Measurements from ENCODE around the gene RAB11FIP3.

The RAB11FIP3 gene

DNA sequence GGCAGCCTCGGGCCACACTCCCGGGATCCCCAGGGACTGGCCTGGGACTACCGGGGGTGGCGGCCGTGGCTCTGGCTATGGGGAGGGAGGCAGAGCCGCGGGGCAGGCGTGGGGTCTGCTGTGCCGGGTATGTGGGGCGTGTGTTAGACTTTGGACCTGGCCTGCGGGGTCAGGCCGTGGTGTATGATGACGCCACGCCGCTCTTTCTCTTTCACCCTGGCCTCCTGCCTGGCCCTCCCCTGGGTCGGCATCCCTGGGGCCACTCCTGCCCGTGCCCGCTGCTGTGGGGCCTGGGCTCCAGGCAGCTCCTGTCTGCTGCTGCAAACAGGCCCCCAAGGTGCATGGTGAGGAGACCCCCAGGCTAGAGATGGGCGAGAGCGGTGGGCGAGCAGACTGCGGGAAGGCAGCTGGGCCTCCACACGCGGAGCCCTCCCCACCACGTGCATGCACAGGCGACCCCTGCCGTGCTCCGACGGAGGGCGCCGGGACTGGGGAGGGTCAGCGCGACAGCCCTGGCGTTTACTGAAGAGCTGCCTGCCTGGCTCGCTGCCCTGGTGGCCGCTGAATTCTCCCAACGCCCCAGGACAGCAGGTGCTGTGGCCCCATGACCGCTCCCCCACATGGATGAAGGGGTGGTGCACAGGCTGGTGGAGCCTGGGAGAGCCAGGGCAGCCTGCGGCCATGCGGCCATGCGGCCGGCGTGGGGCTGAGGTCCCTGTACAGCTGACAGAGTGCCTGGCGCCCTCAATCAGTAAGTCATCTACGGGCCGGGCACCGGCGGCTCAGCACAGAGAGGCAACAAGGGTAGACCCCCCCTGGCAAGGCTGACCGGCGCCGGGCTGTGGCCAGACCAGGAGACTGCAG is 118.1 kb downstream of the RAB11FIP3 start:
- ChIA-PET POLR2A (ENCODE audit: low non-redundant PET) (no interaction called here), CTCF (interaction anchor here (0.6 kb wide), 1 partner anchor 189 kb away, joined by 3 read pairs; no protein-coding TSS in a partner anchor)
- no peak for DNase-seq (ENCODE audit: low spot score)
- TF ChIP-seq, protein P1, sequence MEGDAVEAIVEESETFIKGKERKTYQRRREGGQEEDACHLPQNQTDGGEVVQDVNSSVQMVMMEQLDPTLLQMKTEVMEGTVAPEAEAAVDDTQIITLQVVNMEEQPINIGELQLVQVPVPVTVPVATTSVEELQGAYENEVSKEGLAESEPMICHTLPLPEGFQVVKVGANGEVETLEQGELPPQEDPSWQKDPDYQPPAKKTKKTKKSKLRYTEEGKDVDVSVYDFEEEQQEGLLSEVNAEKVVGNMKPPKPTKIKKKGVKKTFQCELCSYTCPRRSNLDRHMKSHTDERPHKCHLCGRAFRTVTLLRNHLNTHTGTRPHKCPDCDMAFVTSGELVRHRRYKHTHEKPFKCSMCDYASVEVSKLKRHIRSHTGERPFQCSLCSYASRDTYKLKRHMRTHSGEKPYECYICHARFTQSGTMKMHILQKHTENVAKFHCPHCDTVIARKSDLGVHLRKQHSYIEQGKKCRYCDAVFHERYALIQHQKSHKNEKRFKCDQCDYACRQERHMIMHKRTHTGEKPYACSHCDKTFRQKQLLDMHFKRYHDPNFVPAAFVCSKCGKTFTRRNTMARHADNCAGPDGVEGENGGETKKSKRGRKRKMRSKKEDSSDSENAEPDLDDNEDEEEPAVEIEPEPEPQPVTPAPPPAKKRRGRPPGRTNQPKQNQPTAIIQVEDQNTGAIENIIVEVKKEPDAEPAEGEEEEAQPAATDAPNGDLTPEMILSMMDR (conservative IDR thresholded peaks at IDR 0.05; ENCODE audit: low read depth): no peak
- peak overlapping the region; percentile 32; the same call in 1 of the 2 replicates for H3K27ac ChIP-seq

DNA sequence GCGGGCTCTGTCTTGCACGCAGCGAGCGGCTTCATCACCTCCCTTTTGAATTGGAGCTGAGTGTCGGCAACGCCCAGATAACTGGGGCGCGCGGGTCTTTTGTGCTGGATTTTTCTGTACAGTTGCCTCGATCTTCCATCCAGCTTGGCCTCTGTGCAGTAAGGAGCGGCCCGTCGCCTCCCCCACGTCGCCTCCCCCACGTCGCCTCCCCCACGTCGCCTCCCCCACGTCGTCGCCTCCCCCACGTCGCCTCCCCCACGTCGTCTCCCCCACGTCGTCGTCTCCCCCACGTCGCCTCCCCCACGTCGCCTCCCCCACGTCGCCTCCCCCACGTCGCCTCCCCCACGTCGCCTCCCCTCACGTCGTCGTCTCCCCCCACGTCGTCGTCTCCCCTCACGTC is 119.1 kb downstream of the RAB11FIP3 start:
- CTCF ChIA-PET: interaction anchor here (0.6 to 0.9 kb wide), 2 partner anchors 33 to 327 kb away, joined by 3 to 6 read pairs; no protein-coding TSS in a partner anchor
- POLR2A ChIA-PET (ENCODE audit: low non-redundant PET): no interaction called here
- peak overlapping the region; percentile 32; the same call in 1 of the 2 replicates for H3K27ac ChIP-seq
- no peak for DNase-seq (ENCODE audit: low spot score)
- TF ChIP-seq, protein P1 (conservative IDR thresholded peaks at IDR 0.05; ENCODE audit: low read depth): no peak

DNA sequence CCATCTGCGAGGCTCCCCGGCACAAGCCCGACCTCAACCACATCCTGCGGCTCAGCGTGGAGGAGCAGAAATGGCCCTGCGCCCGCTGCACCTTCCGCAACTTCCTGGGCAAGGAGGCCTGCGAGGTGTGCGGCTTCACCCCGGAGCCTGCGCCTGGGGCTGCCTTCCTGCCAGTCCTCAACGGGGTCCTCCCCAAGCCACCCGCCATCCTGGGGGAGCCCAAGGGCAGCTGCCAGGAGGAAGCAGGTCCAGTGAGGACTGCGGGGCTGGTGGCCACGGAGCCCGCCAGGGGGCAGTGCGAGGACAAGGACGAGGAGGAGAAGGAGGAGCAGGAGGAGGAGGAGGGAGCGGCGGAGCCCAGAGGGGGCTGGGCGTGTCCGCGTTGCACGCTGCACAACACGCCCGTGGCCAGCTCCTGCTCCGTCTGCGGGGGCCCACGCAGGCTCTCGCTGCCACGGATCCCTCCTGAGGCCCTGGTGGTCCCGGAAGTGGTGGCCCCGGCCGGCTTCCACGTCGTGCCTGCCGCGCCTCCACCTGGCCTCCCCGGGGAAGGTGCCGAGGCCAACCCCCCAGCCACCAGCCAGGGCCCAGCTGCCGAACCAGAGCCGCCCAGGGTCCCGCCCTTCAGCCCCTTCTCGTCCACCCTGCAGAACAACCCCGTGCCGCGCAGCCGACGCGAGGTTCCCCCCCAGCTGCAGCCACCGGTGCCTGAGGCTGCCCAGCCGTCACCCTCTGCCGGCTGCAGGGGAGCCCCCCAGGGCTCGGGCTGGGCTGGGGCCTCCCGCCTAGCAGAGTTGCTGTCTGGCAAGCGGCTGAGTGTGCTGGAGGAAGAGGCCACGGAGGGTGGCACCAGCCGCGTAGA is 121.7 kb downstream of the RAB11FIP3 start:
- TF ChIP-seq, protein P1 (conservative IDR thresholded peaks at IDR 0.05; ENCODE audit: low read depth): peak; percentile 63
- ChIA-PET CTCF (interaction anchor here (0.6 kb wide), 2 partner anchors 10 to 84 kb away, joined by 3 to 5 read pairs; partner anchors contain the start of gene WFIKKN1), POLR2A (ENCODE audit: low non-redundant PET) (no interaction called here)
- no peak for DNase-seq (ENCODE audit: low spot score)
- peak overlapping the region; percentile 44 for H3K27ac ChIP-seq

DNA sequence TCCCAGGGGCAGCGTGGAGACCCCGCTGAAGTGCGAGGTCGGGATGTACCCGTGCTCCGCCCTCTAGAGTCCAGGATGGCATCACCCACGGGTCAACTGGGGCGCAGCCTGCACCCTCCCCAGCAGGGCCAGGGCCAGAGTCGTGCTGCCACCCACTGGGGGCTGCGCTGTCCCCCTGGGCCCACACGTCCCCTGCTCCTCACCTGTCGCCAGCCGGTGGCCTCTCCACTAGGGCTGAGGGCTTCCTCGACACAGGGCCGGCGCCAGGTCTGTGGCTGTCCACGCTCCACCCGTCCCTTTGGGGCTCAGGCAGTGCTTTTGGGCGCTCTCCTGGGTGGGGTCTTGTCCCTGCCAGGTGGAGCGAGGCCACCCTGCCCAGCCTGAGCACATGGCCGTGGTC is 123.1 kb downstream of the RAB11FIP3 start:
- DNase-seq (ENCODE audit: low spot score): no peak
- POLR2A ChIA-PET (ENCODE audit: low non-redundant PET): no interaction called here
- CTCF ChIA-PET: no interaction called here
- TF ChIP-seq, protein P1 (conservative IDR thresholded peaks at IDR 0.05; ENCODE audit: low read depth): no peak
- H3K27ac ChIP-seq: no peak overlapping the region

DNA sequence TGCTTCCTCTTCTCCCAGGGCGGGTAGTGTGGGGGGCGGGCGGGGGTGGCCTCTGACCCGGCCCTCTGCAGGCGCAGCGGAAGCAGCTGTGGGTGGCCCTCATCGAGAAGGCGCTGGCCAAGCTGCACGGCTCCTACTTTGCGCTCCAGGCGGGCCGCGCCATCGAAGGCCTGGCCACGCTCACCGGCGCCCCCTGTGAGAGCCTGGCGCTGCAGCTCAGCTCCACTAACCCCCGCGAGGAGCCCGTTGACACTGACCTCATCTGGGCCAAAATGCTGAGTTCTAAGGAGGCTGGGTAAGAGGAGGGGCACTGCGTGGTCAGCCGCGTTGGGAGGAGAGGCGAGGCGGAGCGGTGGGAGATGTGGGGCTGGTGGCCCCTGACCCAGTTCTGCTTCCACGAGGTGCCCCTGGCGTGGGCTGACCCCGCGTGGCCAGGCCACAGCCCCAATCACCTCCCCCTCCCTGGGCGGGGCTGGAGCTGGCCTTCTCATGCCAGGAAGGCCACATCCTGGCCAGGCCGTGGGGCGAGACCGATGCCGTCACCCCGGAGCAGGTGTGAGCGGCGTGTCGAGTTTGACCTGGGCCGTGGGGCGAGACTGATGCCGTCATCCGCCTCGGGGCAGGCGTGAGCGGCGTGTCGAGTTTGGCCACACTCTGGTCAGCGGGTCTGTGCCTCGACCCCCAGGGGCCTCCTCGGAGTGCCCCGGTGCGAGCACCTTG is 124.3 kb downstream of the RAB11FIP3 start:
- H3K27ac ChIP-seq: no peak overlapping the region
- no peak for DNase-seq (ENCODE audit: low spot score)
- ChIA-PET CTCF (interaction anchor here (0.5 to 0.6 kb wide), 2 partner anchors 166 to 199 kb away, joined by 3 to 4 read pairs; no protein-coding TSS in a partner anchor), POLR2A (ENCODE audit: low non-redundant PET) (no interaction called here)
- TF ChIP-seq, protein P1 (conservative IDR thresholded peaks at IDR 0.05; ENCODE audit: low read depth): no peak; the same call in 1 of the 2 replicates

DNA sequence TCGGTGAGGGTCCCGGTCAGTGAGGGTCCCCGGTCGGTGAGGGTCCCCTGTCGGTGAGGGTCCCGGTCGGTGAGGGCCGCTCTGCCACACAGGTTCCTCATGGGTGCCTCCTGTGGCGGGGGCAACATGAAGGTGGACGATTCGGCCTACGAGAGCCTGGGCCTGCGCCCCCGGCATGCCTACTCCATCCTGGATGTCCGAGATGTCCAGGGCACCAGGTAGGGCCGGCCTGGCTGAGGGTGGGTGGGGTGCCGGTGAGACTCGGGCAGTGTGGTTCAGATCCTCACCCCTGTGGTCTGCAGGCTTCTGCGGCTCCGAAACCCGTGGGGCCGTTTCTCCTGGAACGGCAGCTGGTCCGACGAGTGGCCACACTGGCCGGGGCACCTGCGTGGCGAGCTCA is 125.8 kb downstream of the RAB11FIP3 start:
- ChIA-PET CTCF (no interaction called here), POLR2A (ENCODE audit: low non-redundant PET) (no interaction called here)
- TF ChIP-seq, protein P1 (conservative IDR thresholded peaks at IDR 0.05; ENCODE audit: low read depth): no peak
- DNase-seq (ENCODE audit: low spot score): no peak
- H3K27ac ChIP-seq: peak overlapping the region; percentile 99
